Right kidney (tissue), 1 donor: ENCODE results near the gene ATP10A.

ENCODE experiments used
- DNase-seq: peaks from one replicate; pipeline ENCODE4 v3.0.0-alpha.2; 2016

The ATP10A gene

GRCh38 chr15:25678500-25678855 is 184.6 kb downstream of the ATP10A start:
- no peak for DNase-seq

- no peak for DNase-seq
Observed at GRCh38 chr15:25677719-25678499, 185.2 kb downstream of the ATP10A start.

- no peak for DNase-seq
Observed at GRCh38 chr15:25676070-25676469, 187.1 kb downstream of the ATP10A start.

- no peak for DNase-seq
Observed at GRCh38 chr15:25675396-25675795, 187.7 kb downstream of the ATP10A start.

- no peak for DNase-seq
Observed at GRCh38 chr15:25674913-25675312, 188.2 kb downstream of the ATP10A start.

- no peak for DNase-seq
Observed at GRCh38 chr15:25673972-25674371, 189.2 kb downstream of the ATP10A start.

GRCh38 chr15:25673351-25673750 is 189.8 kb downstream of the ATP10A start:
- no peak for DNase-seq

- peak; percentile 48 for DNase-seq
Observed at GRCh38 chr15:25671132-25671531, 192.0 kb downstream of the ATP10A start.

- no peak for DNase-seq
Observed at GRCh38 chr15:25670621-25671020, 192.5 kb downstream of the ATP10A start.

GRCh38 chr15:25670025-25670554 is 193.0 kb downstream of the ATP10A start:
- DNase-seq, result peak; percentile 50

GRCh38 chr15:25668901-25669300 is 194.2 kb downstream of the ATP10A start:
- DNase-seq, result no peak

- no peak for DNase-seq
Observed at GRCh38 chr15:25668236-25668795, 194.8 kb downstream of the ATP10A start.

GRCh38 chr15:25667829-25668228 is 195.3 kb downstream of the ATP10A start:
- no peak for DNase-seq

GRCh38 chr15:25665913-25666312 is 197.2 kb downstream of the ATP10A start:
- DNase-seq, result no peak

GRCh38 chr15:25664761-25665160 is 198.4 kb downstream of the ATP10A start:
- no peak for DNase-seq

- DNase-seq, result no peak
Observed at GRCh38 chr15:25663515-25663914, 199.6 kb downstream of the ATP10A start.

GRCh38 chr15:25661898-25662297 is 201.2 kb downstream of the ATP10A start:
- no peak for DNase-seq

- no peak for DNase-seq
Observed at GRCh38 chr15:25659251-25659650, 203.9 kb downstream of the ATP10A start.

- no peak for DNase-seq
Observed at GRCh38 chr15:25658560-25658959, 204.6 kb downstream of the ATP10A start.

GRCh38 chr15:25655207-25655948 is 207.7 kb downstream of the ATP10A start:
- no peak for DNase-seq

GRCh38 chr15:25653371-25653770 is 209.8 kb downstream of the ATP10A start:
- DNase-seq, result no peak

- DNase-seq, result no peak
Observed at GRCh38 chr15:25652704-25653103, 210.4 kb downstream of the ATP10A start.

GRCh38 chr15:25649390-25649789 is 213.7 kb downstream of the ATP10A start:
- DNase-seq, result no peak
